Neural progenitor cell (in vitro differentiated cells): Measurements from ENCODE around the gene IQCC.

ENCODE experiments used
- CTCF ChIP-seq: fragments of 200-600 bp; sonication (generic); IDR thresholded peaks from 2 replicates; pipeline ENCODE4 v1.5.1; 2017; ENCODE audit warnings: antibody characterized with exemption, mild to moderate bottlenecking
- EZH2 ChIP-seq: fragments of 200-600 bp; sonication (generic); IDR thresholded peaks from 2 replicates; pipeline ENCODE4 v1.6.1; 2017; ENCODE audit warnings: antibody characterized with exemption, mild to moderate bottlenecking, moderate library complexity

- TF ChIP-seq CTCF, result no peak
- TF ChIP-seq EZH2, result no peak
Observed at GRCh38 chr1:32208469-32208868, 3.0 kb downstream of the IQCC start.
